Spinal cord (tissue), 10 donors: ENCODE results near the gene MST1. TPM values are rescaled to one million over a fixed set of nuclear protein-coding genes. Genes with fewer than 3 reads are reported as not detected.

Experiments used
- DNase-seq, 6 donors: peaks; one replicate each; pipeline versions ENCODE4 v3.0.0 to v3.0.0-alpha.2; 2013 to 2015; ENCODE audit warnings: low spot score in 6 of 6, low read depth in 4 of 6
- H3K27ac ChIP-seq: one replicate; pipeline ENCODE4 v1.5.1; 2013; ENCODE audit warnings: low read depth, low read length, control low read depth
- H3K27me3 ChIP-seq: one replicate; pipeline ENCODE4 v1.6.1; 2013; ENCODE audit warnings: low read length; ENCODE audit not compliant: control insufficient read depth, insufficient read depth
- H3K36me3 ChIP-seq: one replicate; pipeline ENCODE4 v1.6.1; 2013; ENCODE audit warnings: low read length; ENCODE audit not compliant: control insufficient read depth, insufficient read depth
- H3K4me1 ChIP-seq: one replicate; pipeline ENCODE4 v1.6.1; 2013; ENCODE audit warnings: low read length; ENCODE audit not compliant: control insufficient read depth, insufficient read depth
- H3K4me3 ChIP-seq: one replicate; pipeline ENCODE4 v1.5.1; 2013; ENCODE audit warnings: low read depth, low read length, control low read depth
- H3K9me3 ChIP-seq: one replicate; pipeline ENCODE4 v1.6.1; 2013; ENCODE audit warnings: low read length; ENCODE audit not compliant: control insufficient read depth, insufficient read depth
- WGBS: methylation state at CpG from one replicate; pipeline ENCODE4 v1.1.5; 2013; ENCODE audit warnings: missing lambda C conversion rate; ENCODE audit not compliant: insufficient coverage; 5-methylcytosine and 5-hydroxymethylcytosine counted together
- polyA plus RNA-seq, 2 donors: library from polyadenylated mRNA; unstranded; fragments of 120-200 nt; gene quantifications; one replicate each; pipeline ENCODE4 v1.2.1, GENCODE V29; 2013; ENCODE audit not compliant: insufficient read length in 2 of 2
- total RNA-seq, 2 donors: library from RNA; depleted of rRNA in 1 of 2; stranded (reverse); fragments of 120-200 nt in 1 of 2; fragments of >200 nt in 1 of 2; gene quantifications; one replicate each; pipeline versions ENCODE4 v1.2.3 to v1.2.4, GENCODE V29; 2013 to 2014
- donor health status: healthy.

The MST1 gene
- total and polyA plus RNA-seq, 4 donors = 10.7 to 62.6 (median 44.1) TPM

- no peak overlapping the region for H3K27ac ChIP-seq
- DNase-seq = peak; percentile 46 to 88 (median 60)
- H3K4me3 ChIP-seq = no peak overlapping the region
Observed at GRCh38 chr3:49671291-49672288, 17.7 kb downstream of the MST1 start.

GRCh38 chr3:49670940-49671290 is 18.4 kb downstream of the MST1 start:
- Histone ChIP-seq H3K27me3 (no peaks in the 10 kb centered on the region), H3K4me1 (peaks cover 42% of the 10 kb centered on the region), H3K27ac (no peak overlapping the region), H3K9me3 (no peaks in the 10 kb centered on the region), H3K36me3 (peaks cover 51% of the 10 kb centered on the region), H3K4me3 (no peak overlapping the region)
- 75% methylated on average over 2 of the region's 6 CpGs for WGBS
- no peak for DNase-seq

More at GRCh38 chr3:49671291-49672288, 17.7 kb downstream of the MST1 start:
- 39% methylated on average over 9 of the region's 11 CpGs for WGBS
- Histone ChIP-seq H3K4me1 (peaks cover 47% of the 10 kb centered on the region), H3K27me3 (no peaks in the 10 kb centered on the region), H3K36me3 (peaks cover 54% of the 10 kb centered on the region), H3K9me3 (no peaks in the 10 kb centered on the region)

DNA sequence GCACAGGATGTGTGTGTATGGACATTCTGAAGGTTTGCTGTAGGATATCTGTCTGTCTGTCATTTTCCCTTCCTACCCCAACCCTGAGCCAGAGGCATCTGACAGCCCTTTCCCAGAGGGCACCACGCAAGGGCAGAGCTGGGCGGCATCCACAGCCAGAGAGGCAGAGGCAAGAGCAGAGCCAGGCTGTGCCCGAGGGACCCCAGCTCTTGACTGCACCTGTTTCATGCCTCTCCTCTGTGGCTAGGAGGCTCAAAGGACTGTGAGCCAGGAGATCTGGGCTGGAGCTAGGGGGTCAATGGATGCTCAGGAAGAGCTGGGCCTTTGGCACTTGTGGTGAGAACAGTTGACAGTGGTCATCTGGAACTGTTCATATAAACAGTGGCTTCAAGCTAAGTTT is 19.9 kb downstream of the MST1 start:
- Histone ChIP-seq H3K36me3 (peaks cover 58% of the 10 kb centered on the region), H3K4me1 (peaks cover 37% of the 10 kb centered on the region), H3K27ac (no peak overlapping the region), H3K9me3 (no peaks in the 10 kb centered on the region), H3K27me3 (no peaks in the 10 kb centered on the region), H3K4me3 (no peak overlapping the region)
- no peak for DNase-seq
- whole genome bisulfite sequencing = 100% methylated on average over 3 of the region's 3 CpGs

GRCh38 chr3:49668861-49669260 is 20.4 kb downstream of the MST1 start:
- Histone ChIP-seq H3K27me3 (no peaks in the 10 kb centered on the region), H3K27ac (no peak overlapping the region), H3K9me3 (no peaks in the 10 kb centered on the region), H3K36me3 (peaks cover 63% of the 10 kb centered on the region), H3K4me1 (peaks cover 39% of the 10 kb centered on the region), H3K4me3 (no peak overlapping the region)
- WGBS = 87% methylated on average over 5 of the region's 5 CpGs
- no peak for DNase-seq

GRCh38 chr3:49668414-49668797 is 20.9 kb downstream of the MST1 start:
- Histone ChIP-seq H3K27ac (no peak overlapping the region), H3K9me3 (no peaks in the 10 kb centered on the region), H3K27me3 (no peaks in the 10 kb centered on the region), H3K36me3 (peaks cover 68% of the 10 kb centered on the region), H3K4me1 (peaks cover 35% of the 10 kb centered on the region), H3K4me3 (no peak overlapping the region)
- WGBS = 56% methylated on average over 5 of the region's 5 CpGs
- DNase-seq = no peak

- Histone ChIP-seq H3K36me3 (peaks cover 73% of the 10 kb centered on the region), H3K27ac (no peak overlapping the region), H3K27me3 (no peaks in the 10 kb centered on the region), H3K4me3 (no peak overlapping the region), H3K9me3 (no peaks in the 10 kb centered on the region), H3K4me1 (peaks cover 30% of the 10 kb centered on the region)
- no peak for DNase-seq
- WGBS = 74% methylated on average over 24 of the region's 25 CpGs
Observed at GRCh38 chr3:49667701-49668413, 21.4 kb downstream of the MST1 start.

- H3K27ac ChIP-seq = no peak overlapping the region
Observed at GRCh38 chr3:49666592-49666991, 22.7 kb downstream of the MST1 start.

GRCh38 chr3:49665822-49666519 is 23.3 kb downstream of the MST1 start:
- peaks cover 90% of the 10 kb centered on the region for H3K36me3 ChIP-seq
- WGBS = 91% methylated on average over 5 of the region's 6 CpGs

More at GRCh38 chr3:49666592-49666991, 22.7 kb downstream of the MST1 start:
- peaks cover 30% of the 10 kb centered on the region for H3K4me1 ChIP-seq
- DNase-seq = no peak
- H3K9me3 ChIP-seq = no peaks in the 10 kb centered on the region
- no peaks in the 10 kb centered on the region for H3K27me3 ChIP-seq
- 40% methylated on average over 5 of the region's 8 CpGs for WGBS
- no peak overlapping the region for H3K4me3 ChIP-seq
- peaks cover 85% of the 10 kb centered on the region for H3K36me3 ChIP-seq

GRCh38 chr3:49664300-49664699 is 25.0 kb downstream of the MST1 start:
- Histone ChIP-seq H3K27ac (no peak overlapping the region), H3K4me1 (peaks cover 30% of the 10 kb centered on the region), H3K4me3 (no peak overlapping the region), H3K27me3 (no peaks in the 10 kb centered on the region), H3K9me3 (no peaks in the 10 kb centered on the region), H3K36me3 (peaks cover 89% of the 10 kb centered on the region)
- DNase-seq = no peak
- WGBS = 88% methylated on average over 11 of the region's 11 CpGs

More at GRCh38 chr3:49665822-49666519, 23.3 kb downstream of the MST1 start:
- DNase-seq = no peak
- Histone ChIP-seq H3K27me3 (no peaks in the 10 kb centered on the region), H3K9me3 (no peaks in the 10 kb centered on the region), H3K4me3 (no peak overlapping the region), H3K4me1 (peaks cover 30% of the 10 kb centered on the region), H3K27ac (no peak overlapping the region)
